HepG2 (cell line): ENCODE data around the gene TBC1D22A. TPM values are rescaled to one million over a fixed set of nuclear protein-coding genes. Genes with fewer than 3 reads are reported as not detected.
A peak's percentile ranks its signal among the peaks of the same experiment; 100 is the strongest.

ENCODE experiments used
- CENPX ChIP-seq: sonication (generic); formaldehyde crosslinking; IDR thresholded peaks from 2 replicates; pipeline ENCODE4 v1.9.0; 2021; ENCODE audit warnings: mild to moderate bottlenecking, missing genetic modification reagents, moderate library complexity
- CREB1 ChIP-seq, 2 experiments: fragments of 450-650 bp in 1 of 2; IDR thresholded peaks; 2 replicates each; pipeline ENCODE4 v1.6.1; 2016 to 2017; ENCODE audit warnings: control low read depth in 1 of 2, mild to moderate bottlenecking in 1 of 2, missing compliant biosample characterization in 1 of 2, missing genetic modification characterization in 1 of 2
- DPF2 ChIP-seq: sonication (generic); formaldehyde crosslinking; IDR thresholded peaks from 2 replicates; pipeline ENCODE4 v1.4.0; 2020; ENCODE audit warnings: mild to moderate bottlenecking, low read depth, missing genetic modification reagents, borderline replicate concordance
- FIP1L1 ChIP-seq: fragments of 200-400 bp; formaldehyde crosslinking; IDR thresholded peaks from 2 replicates; pipeline ENCODE4 v1.6.1; 2018; ENCODE audit warnings: low read depth, mild to moderate bottlenecking, low read length, moderate library complexity, borderline replicate concordance; ENCODE audit not compliant: insufficient read depth
- FOXO1 ChIP-seq: sonication (generic); formaldehyde crosslinking; IDR thresholded peaks from 2 replicates; pipeline ENCODE4 v1.4.0; 2020; ENCODE audit warnings: missing genetic modification reagents
- MAFF ChIP-seq: IDR thresholded peaks from 2 replicates; pipeline ENCODE4 v1.6.1; 2011; ENCODE audit warnings: low read depth, low read length, improper control_type of control experiment
- MEIS1 ChIP-seq: sonication (generic); formaldehyde crosslinking; IDR thresholded peaks from 2 replicates; pipeline ENCODE4 v1.9.0; 2021; ENCODE audit warnings: mild to moderate bottlenecking, missing genetic modification reagents, moderate library complexity, borderline replicate concordance
- MIER3 ChIP-seq: IDR thresholded peaks from 2 replicates; pipeline ENCODE4 v1.6.1; 2016; ENCODE audit warnings: missing compliant biosample characterization, borderline replicate concordance
- NFRKB ChIP-seq: fragments of 450-650 bp; IDR thresholded peaks from 2 replicates; pipeline ENCODE4 v1.6.1; 2017
- POLR2AphosphoS5 ChIP-seq: IDR thresholded peaks from 2 replicates; pipeline ENCODE4 v1.6.1; 2012; ENCODE audit warnings: low read depth, low read length
- POLR2G ChIP-seq: fragments of 200-400 bp; formaldehyde crosslinking; IDR thresholded peaks from 2 replicates; pipeline ENCODE4 v1.6.1; 2018; ENCODE audit warnings: mild to moderate bottlenecking, low read depth, low read length, moderate library complexity
- RFXAP ChIP-seq: sonication (generic); formaldehyde crosslinking; IDR thresholded peaks from 2 replicates; pipeline ENCODE4 v1.4.0; 2020; ENCODE audit warnings: missing genetic modification reagents, borderline replicate concordance
- ZNF382 ChIP-seq: sonication (generic); formaldehyde crosslinking; IDR thresholded peaks from 2 replicates; pipeline ENCODE4 v1.5.0; 2020; ENCODE audit warnings: missing genetic modification reagents, mild to moderate bottlenecking, borderline replicate concordance
- ZNF567 ChIP-seq: sonication (generic); formaldehyde crosslinking; IDR thresholded peaks from 2 replicates; pipeline ENCODE4 v1.8.1; 2023; ENCODE audit warnings: mild to moderate bottlenecking, missing genetic modification reagents, borderline replicate concordance
- ZNF747 ChIP-seq: sonication (generic); formaldehyde crosslinking; IDR thresholded peaks from 2 replicates; pipeline ENCODE4 v1.8.1; 2023; ENCODE audit warnings: missing genetic modification reagents, mild to moderate bottlenecking, borderline replicate concordance
- polyA plus RNA-seq, 8 experiments: library from polyadenylated mRNA; depleted of rRNA in 3 of 8; stranded (reverse) in 7 of 8; unstranded in 1 of 8; fragments of >200 nt; fragmentation: Illumina TruSeq in 4 of 8; extraction: Trizol in 4 of 8; gene quantifications; 2 replicates each; pipeline versions ENCODE4 v1.2.1 to v1.2.3, GENCODE V29; 2011 to 2016; ENCODE audit warnings: low read depth in 4 of 8, missing spikeins in 1 of 8, mixed read lengths in 1 of 8; ENCODE audit not compliant: insufficient read depth in 1 of 8
- total RNA-seq, 5 experiments: library from RNA; depleted of rRNA; stranded (reverse); fragments of >200 nt; fragmentation: Illumina TruSeq; extraction: Trizol; gene quantifications; 2 replicates each; pipeline ENCODE4 v1.2.3, GENCODE V29; 2016; ENCODE audit warnings: low read depth in 1 of 5
- TF ChIP-seq, protein P1 (sequence below): sonication (generic); formaldehyde crosslinking; IDR thresholded peaks from 2 replicates; pipeline ENCODE4 v1.4.0; 2020; ENCODE audit warnings: missing genetic modification reagents, mild to moderate bottlenecking, borderline replicate concordance
- TF ChIP-seq, protein P2 (sequence below), 2 experiments: fragments of 450-650 bp in 1 of 2; sonication (generic) in 1 of 2; formaldehyde crosslinking; IDR thresholded peaks; 2 replicates each; pipeline versions ENCODE4 v1.5.0 to v1.8.0; 2020 to 2022; ENCODE audit warnings: mild to moderate bottlenecking in 1 of 2, missing genetic modification reagents in 1 of 2
- TF ChIP-seq, protein P3 (sequence below): sonication (generic); formaldehyde crosslinking; IDR thresholded peaks from 2 replicates; pipeline ENCODE4 v1.4.0; 2020; ENCODE audit warnings: low read depth, mild to moderate bottlenecking, missing genetic modification reagents
- TF ChIP-seq, protein P4 (sequence below): sonication (generic); formaldehyde crosslinking; IDR thresholded peaks from 2 replicates; pipeline ENCODE4 v1.8.1; 2022; ENCODE audit warnings: low read depth, mild to moderate bottlenecking, missing genetic modification reagents

The TBC1D22A gene
- total and polyA plus RNA-seq, 2 of the 13 experiments (the other 11 are each of a cell fraction or from before 2014, with no cell fraction given), result 17.3 to 18.0 TPM

DNA sequence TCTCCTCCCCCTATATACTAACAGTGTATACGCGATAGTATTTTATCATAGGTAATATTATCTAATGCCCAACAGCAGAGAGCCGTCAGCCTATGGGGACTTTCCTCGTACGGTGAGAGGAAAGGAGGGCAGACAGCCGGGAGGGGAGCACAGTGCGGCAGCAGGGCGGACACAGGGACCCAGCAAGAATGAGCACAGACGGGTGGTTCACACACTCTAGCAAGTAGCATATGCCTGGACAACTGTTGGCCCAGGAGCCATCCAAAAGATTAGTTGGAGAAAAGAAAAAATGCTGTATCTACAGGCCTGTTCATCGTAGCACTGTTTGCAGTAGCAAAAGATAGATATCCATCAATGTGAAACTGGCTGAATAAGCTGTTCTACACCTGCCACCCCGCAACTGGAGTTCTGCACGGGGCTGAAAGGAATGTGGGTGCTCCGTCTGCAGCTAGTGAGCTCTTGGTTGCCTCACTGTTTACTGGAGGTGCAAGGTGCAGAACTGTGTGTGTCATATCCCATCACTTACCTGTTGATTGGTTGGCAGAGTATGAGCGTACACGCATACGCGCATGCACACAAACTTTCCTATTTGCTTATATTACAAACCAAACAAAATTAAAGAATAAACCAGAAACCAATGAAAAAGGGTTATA, 324.3 kb downstream of the TBC1D22A start (continued):
- TF ChIP-seq ZNF747, result no peak
- TF ChIP-seq, protein P1, sequence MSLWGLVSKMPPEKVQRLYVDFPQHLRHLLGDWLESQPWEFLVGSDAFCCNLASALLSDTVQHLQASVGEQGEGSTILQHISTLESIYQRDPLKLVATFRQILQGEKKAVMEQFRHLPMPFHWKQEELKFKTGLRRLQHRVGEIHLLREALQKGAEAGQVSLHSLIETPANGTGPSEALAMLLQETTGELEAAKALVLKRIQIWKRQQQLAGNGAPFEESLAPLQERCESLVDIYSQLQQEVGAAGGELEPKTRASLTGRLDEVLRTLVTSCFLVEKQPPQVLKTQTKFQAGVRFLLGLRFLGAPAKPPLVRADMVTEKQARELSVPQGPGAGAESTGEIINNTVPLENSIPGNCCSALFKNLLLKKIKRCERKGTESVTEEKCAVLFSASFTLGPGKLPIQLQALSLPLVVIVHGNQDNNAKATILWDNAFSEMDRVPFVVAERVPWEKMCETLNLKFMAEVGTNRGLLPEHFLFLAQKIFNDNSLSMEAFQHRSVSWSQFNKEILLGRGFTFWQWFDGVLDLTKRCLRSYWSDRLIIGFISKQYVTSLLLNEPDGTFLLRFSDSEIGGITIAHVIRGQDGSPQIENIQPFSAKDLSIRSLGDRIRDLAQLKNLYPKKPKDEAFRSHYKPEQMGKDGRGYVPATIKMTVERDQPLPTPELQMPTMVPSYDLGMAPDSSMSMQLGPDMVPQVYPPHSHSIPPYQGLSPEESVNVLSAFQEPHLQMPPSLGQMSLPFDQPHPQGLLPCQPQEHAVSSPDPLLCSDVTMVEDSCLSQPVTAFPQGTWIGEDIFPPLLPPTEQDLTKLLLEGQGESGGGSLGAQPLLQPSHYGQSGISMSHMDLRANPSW (CRISPR knock-in tag), result no peak
- TF ChIP-seq, protein P2, sequence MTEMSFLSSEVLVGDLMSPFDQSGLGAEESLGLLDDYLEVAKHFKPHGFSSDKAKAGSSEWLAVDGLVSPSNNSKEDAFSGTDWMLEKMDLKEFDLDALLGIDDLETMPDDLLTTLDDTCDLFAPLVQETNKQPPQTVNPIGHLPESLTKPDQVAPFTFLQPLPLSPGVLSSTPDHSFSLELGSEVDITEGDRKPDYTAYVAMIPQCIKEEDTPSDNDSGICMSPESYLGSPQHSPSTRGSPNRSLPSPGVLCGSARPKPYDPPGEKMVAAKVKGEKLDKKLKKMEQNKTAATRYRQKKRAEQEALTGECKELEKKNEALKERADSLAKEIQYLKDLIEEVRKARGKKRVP (CRISPR knock-in tag; IDR thresholded peaks at IDR 0.05), result no peak
- TF ChIP-seq POLR2AphosphoS5, result peak; percentile 72
- TF ChIP-seq POLR2G, result 0 out of 2 replicates have a peak, but pooled peaks have one; percentile 26
- TF ChIP-seq, protein P3, sequence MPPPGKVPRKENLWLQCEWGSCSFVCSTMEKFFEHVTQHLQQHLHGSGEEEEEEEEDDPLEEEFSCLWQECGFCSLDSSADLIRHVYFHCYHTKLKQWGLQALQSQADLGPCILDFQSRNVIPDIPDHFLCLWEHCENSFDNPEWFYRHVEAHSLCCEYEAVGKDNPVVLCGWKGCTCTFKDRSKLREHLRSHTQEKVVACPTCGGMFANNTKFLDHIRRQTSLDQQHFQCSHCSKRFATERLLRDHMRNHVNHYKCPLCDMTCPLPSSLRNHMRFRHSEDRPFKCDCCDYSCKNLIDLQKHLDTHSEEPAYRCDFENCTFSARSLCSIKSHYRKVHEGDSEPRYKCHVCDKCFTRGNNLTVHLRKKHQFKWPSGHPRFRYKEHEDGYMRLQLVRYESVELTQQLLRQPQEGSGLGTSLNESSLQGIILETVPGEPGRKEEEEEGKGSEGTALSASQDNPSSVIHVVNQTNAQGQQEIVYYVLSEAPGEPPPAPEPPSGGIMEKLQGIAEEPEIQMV (CRISPR knock-in tag), result no peak
- TF ChIP-seq ZNF567 (CRISPR knock-in tag), result no peak
- TF ChIP-seq NFRKB, result no peak
- TF ChIP-seq CENPX (CRISPR knock-in tag), result no peak
- TF ChIP-seq, protein P4, sequence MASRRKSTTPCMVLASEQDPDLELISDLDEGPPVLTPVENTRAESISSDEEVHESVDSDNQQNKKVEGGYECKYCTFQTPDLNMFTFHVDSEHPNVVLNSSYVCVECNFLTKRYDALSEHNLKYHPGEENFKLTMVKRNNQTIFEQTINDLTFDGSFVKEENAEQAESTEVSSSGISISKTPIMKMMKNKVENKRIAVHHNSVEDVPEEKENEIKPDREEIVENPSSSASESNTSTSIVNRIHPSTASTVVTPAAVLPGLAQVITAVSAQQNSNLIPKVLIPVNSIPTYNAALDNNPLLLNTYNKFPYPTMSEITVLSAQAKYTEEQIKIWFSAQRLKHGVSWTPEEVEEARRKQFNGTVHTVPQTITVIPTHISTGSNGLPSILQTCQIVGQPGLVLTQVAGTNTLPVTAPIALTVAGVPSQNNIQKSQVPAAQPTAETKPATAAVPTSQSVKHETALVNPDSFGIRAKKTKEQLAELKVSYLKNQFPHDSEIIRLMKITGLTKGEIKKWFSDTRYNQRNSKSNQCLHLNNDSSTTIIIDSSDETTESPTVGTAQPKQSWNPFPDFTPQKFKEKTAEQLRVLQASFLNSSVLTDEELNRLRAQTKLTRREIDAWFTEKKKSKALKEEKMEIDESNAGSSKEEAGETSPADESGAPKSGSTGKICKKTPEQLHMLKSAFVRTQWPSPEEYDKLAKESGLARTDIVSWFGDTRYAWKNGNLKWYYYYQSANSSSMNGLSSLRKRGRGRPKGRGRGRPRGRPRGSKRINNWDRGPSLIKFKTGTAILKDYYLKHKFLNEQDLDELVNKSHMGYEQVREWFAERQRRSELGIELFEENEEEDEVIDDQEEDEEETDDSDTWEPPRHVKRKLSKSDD (CRISPR knock-in tag), result peak; percentile 59; the same call in 1 of the 2 replicates
- TF ChIP-seq FOXO1 (CRISPR knock-in tag), result peak; percentile 60; the same call in 1 of the 2 replicates
- no peak for TF ChIP-seq RFXAP
- TF ChIP-seq MEIS1 (CRISPR knock-in tag), result no peak
- TF ChIP-seq CREB1 (IDR thresholded peaks at IDR 0.05), result peak; percentile 73; the same call in 1 of the 2 replicates
- TF ChIP-seq CREB1 (CRISPR knock-in tag; IDR thresholded peaks at IDR 0.05), result peak; percentile 77
- no peak for TF ChIP-seq FIP1L1
- TF ChIP-seq MAFF, result peak; percentile 81
- TF ChIP-seq MIER3 (CRISPR knock-in tag), result no peak
- peak; percentile 65 for TF ChIP-seq DPF2 (CRISPR knock-in tag)
- TF ChIP-seq ZNF382 (CRISPR knock-in tag), result no peak
